Measurements from ENCODE around the gene SLC6A1.

The SLC6A1 gene

DNA sequence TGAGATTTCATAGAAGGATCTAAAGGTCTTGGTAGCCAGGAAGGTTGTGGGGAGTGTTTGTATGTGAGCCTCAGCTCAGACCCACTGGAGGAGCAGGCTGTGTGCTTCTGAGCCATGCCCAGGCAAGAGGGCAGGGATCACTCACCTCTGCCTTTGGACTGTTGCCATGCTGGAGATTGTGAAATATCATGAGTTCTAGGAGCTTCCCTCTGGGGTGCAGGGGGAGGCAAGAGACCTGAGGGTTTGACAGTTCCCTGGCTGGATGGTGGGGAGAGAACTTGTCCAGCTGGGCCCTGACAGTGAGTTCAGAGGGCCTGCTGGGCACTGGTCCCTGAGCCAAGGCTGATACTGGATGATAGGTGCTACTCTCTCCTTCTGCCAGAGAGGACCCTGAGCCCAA, 6.0 kb downstream of the SLC6A1 start:
- Histone ChIP-seq H4K20me1 (ENCODE audit: insufficient read depth, low read length) (no peaks in the 10 kb centered on the region), H3K79me2 (ENCODE audit: low read length) (no peaks in the 10 kb centered on the region), H3K4me3 (ENCODE audit: low read length) (no peak overlapping the region), H3K27ac (ENCODE audit: low read length) (no peak overlapping the region), H3K27me3 (ENCODE audit: low read depth, low read length) (0 out of 2 replicates have a peak, but pooled peaks cover 9% of the 10 kb centered on the region), H3K9ac (ENCODE audit: low read length) (no peak overlapping the region), H2AFZ (ENCODE audit: low read depth, low read length) (no peak overlapping the region), H3K4me1 (ENCODE audit: low read length) (no peaks in the 10 kb centered on the region), H3K9me3 (ENCODE audit: insufficient read depth, low read length) (no peaks in the 10 kb centered on the region), H3K36me3 (replicated peaks; ENCODE audit: low read depth, low read length) (no peaks in the 10 kb centered on the region), H3K4me2 (ENCODE audit: low read length) (no peak overlapping the region)
- TF ChIP-seq CTCF (IDR thresholded peaks at IDR 0.05; ENCODE audit: low read depth, low read length) (no peak), EZH2phosphoT487 (IDR thresholded peaks at IDR 0.05; ENCODE audit: low read depth) (no peak)

GRCh38 chr3:10999221-11000107, 6.9 kb downstream of the SLC6A1 start:
- Histone ChIP-seq H3K4me2 (ENCODE audit: low read length) (no peak overlapping the region), H3K4me1 (ENCODE audit: low read length) (no peaks in the 10 kb centered on the region)

GRCh38 chr3:11000528-11000927, 8.0 kb downstream of the SLC6A1 start:
- TF ChIP-seq CTCF (IDR thresholded peaks at IDR 0.05; ENCODE audit: low read depth, low read length) (no peak), EZH2phosphoT487 (IDR thresholded peaks at IDR 0.05; ENCODE audit: low read depth) (no peak)

More at GRCh38 chr3:10999221-11000107, 6.9 kb downstream of the SLC6A1 start:
- Histone ChIP-seq H3K36me3 (replicated peaks; ENCODE audit: low read depth, low read length) (no peaks in the 10 kb centered on the region), H3K9me3 (ENCODE audit: insufficient read depth, low read length) (no peaks in the 10 kb centered on the region), H4K20me1 (ENCODE audit: insufficient read depth, low read length) (no peaks in the 10 kb centered on the region), H3K4me3 (ENCODE audit: low read length) (no peak overlapping the region), H3K27ac (ENCODE audit: low read length) (no peak overlapping the region), H3K9ac (ENCODE audit: low read length) (no peak overlapping the region), H3K27me3 (ENCODE audit: low read depth, low read length) (peaks cover 17% of the 10 kb centered on the region; the same call in 1 of the 2 replicates), H3K79me2 (ENCODE audit: low read length) (no peaks in the 10 kb centered on the region), H2AFZ (ENCODE audit: low read depth, low read length) (no peak overlapping the region)
- TF ChIP-seq CTCF (IDR thresholded peaks at IDR 0.05; ENCODE audit: low read depth, low read length) (no peak), EZH2phosphoT487 (IDR thresholded peaks at IDR 0.05; ENCODE audit: low read depth) (no peak)

DNA sequence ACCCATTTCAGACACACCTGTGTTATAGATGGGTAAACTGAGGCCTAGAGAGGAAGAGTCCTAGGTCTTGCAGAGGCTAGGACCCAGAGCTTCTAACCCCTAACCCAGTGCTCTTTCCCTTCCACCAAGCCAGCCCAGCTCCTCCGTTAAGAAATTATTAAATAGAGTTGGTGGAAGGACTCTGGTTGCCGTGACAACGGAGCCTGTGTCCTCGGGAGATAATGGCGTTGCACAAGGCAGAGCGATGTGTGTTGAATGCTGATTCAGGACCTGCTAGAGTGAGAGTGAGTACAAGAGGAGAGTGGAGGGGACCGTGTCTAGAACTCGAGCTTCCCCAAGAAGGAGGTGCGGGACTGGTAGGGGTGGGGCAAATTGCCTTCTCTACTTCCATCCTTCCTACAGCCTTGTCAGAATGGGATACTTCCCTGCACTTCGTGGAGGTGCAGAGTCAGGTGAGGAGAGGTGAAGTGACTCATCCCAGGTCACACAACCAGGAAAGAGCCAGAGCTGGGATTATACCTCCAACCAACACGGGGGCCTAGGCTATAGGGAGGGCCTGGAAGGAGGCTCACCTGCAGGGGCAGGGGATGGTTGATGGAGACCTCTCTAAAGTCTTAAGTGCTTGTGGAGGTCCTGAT, 8.6 kb downstream of the SLC6A1 start:
- no peaks in the 10 kb centered on the region for H3K79me2 ChIP-seq (ENCODE audit: low read length)
- no peak overlapping the region for H3K9ac ChIP-seq (ENCODE audit: low read length)
- TF ChIP-seq EZH2phosphoT487 (IDR thresholded peaks at IDR 0.05; ENCODE audit: low read depth) (no peak), CTCF (IDR thresholded peaks at IDR 0.05; ENCODE audit: low read depth, low read length) (no peak)
- H3K4me2 ChIP-seq (ENCODE audit: low read length), result no peak overlapping the region
- H4K20me1 ChIP-seq (ENCODE audit: insufficient read depth, low read length), result no peaks in the 10 kb centered on the region
- no peak overlapping the region for H3K4me3 ChIP-seq (ENCODE audit: low read length)
- H3K27ac ChIP-seq (ENCODE audit: low read length), result no peak overlapping the region
- no peaks in the 10 kb centered on the region for H3K4me1 ChIP-seq (ENCODE audit: low read length)
- no peaks in the 10 kb centered on the region for H3K9me3 ChIP-seq (ENCODE audit: insufficient read depth, low read length)
- no peaks in the 10 kb centered on the region for H3K36me3 ChIP-seq (replicated peaks; ENCODE audit: low read depth, low read length)
- H2AFZ ChIP-seq (ENCODE audit: low read depth, low read length), result no peak overlapping the region
- peaks cover 28% of the 10 kb centered on the region; the same call in 1 of the 2 replicates for H3K27me3 ChIP-seq (ENCODE audit: low read depth, low read length)

More at GRCh38 chr3:11000528-11000927, 8.0 kb downstream of the SLC6A1 start:
- no peak overlapping the region for H3K4me3 ChIP-seq (ENCODE audit: low read length)
- no peaks in the 10 kb centered on the region for H3K4me1 ChIP-seq (ENCODE audit: low read length)
- no peaks in the 10 kb centered on the region for H3K36me3 ChIP-seq (replicated peaks; ENCODE audit: low read depth, low read length)
- no peak overlapping the region for H2AFZ ChIP-seq (ENCODE audit: low read depth, low read length)
- H4K20me1 ChIP-seq (ENCODE audit: insufficient read depth, low read length), result no peaks in the 10 kb centered on the region
- H3K27me3 ChIP-seq (ENCODE audit: low read depth, low read length), result peaks cover 22% of the 10 kb centered on the region; the same call in 1 of the 2 replicates
- H3K79me2 ChIP-seq (ENCODE audit: low read length), result no peaks in the 10 kb centered on the region
- H3K4me2 ChIP-seq (ENCODE audit: low read length), result no peak overlapping the region
- H3K9me3 ChIP-seq (ENCODE audit: insufficient read depth, low read length), result no peaks in the 10 kb centered on the region
- no peak overlapping the region for H3K9ac ChIP-seq (ENCODE audit: low read length)
- no peak overlapping the region for H3K27ac ChIP-seq (ENCODE audit: low read length)

Data from OCI-LY3 (cell line).